Stimulated activated CD4-positive, alpha-beta T cell treated with anti-CD3 and anti-CD28 coated beads, Interleukin-2, amount 100 ng/mL, for 48 hours (primary cell): ENCODE measurements around the gene MRPL17.

ENCODE experiments used
- DNase-seq, 2 donors: peaks; one replicate each; pipeline ENCODE4 v3.0.0-alpha.2; 2020

Gene MRPL17

GRCh38 chr11:6653656-6654055 lies 29.5 kb downstream of the MRPL17 start:
- DNase-seq = no peak

GRCh38 chr11:6653097-6653496 lies 30.0 kb downstream of the MRPL17 start:
- no peak for DNase-seq

- no peak for DNase-seq
These were observed 31.0 kb downstream of the MRPL17 start for GRCh38 chr11:6652182-6652581.

GRCh38 chr11:6650980-6651379 lies 32.2 kb downstream of the MRPL17 start:
- DNase-seq = peak in 1 of 2 donors; percentile 24

GRCh38 chr11:6650104-6650503 lies 33.0 kb downstream of the MRPL17 start:
- DNase-seq = no peak

- no peak for DNase-seq
These were observed 34.6 kb downstream of the MRPL17 start for GRCh38 chr11:6648501-6648900.

GRCh38 chr11:6647836-6648235 lies 35.3 kb downstream of the MRPL17 start:
- DNase-seq = no peak

- DNase-seq = peak in 1 of 2 donors; percentile 23
These were observed 36.0 kb downstream of the MRPL17 start for GRCh38 chr11:6646918-6647679.

GRCh38 chr11:6646576-6646917 lies 36.6 kb downstream of the MRPL17 start:
- no peak for DNase-seq

- DNase-seq = no peak
These were observed 37.1 kb downstream of the MRPL17 start for GRCh38 chr11:6646071-6646470.

- no peak for DNase-seq
These were observed 40.2 kb downstream of the MRPL17 start for GRCh38 chr11:6642957-6643356.

GRCh38 chr11:6640985-6641701 lies 42.0 kb downstream of the MRPL17 start:
- no peak for DNase-seq

GRCh38 chr11:6640036-6640984 lies 42.8 kb downstream of the MRPL17 start:
- DNase-seq = no peak

GRCh38 chr11:6638429-6638828 lies 44.7 kb downstream of the MRPL17 start:
- no peak for DNase-seq

GRCh38 chr11:6637871-6638270 lies 45.3 kb downstream of the MRPL17 start:
- no peak for DNase-seq

- DNase-seq = no peak
These were observed 46.7 kb downstream of the MRPL17 start for GRCh38 chr11:6636480-6636879.

GRCh38 chr11:6635082-6635932 lies 47.8 kb downstream of the MRPL17 start:
- no peak for DNase-seq

- DNase-seq = no peak
These were observed 48.6 kb downstream of the MRPL17 start for GRCh38 chr11:6634534-6634933.

GRCh38 chr11:6633422-6634408 lies 49.4 kb downstream of the MRPL17 start:
- no peak for DNase-seq

GRCh38 chr11:6632116-6633073 lies 50.7 kb downstream of the MRPL17 start:
- DNase-seq = no peak
